Urinary bladder (tissue), 4 donors: Measurements from ENCODE around the gene SETBP1. TPM values are rescaled to one million over a fixed set of nuclear protein-coding genes. Genes with fewer than 3 reads are reported as not detected.

Experiments used
- DNase-seq: peaks from one replicate; pipeline ENCODE4 v3.0.0-alpha.2; 2015; ENCODE audit errors: extremely low spot score
- H3K27ac ChIP-seq: one replicate; pipeline ENCODE4 v1.5.1; 2013; ENCODE audit warnings: low read depth, mild to moderate bottlenecking, moderate library complexity
- H3K36me3 ChIP-seq: one replicate; pipeline ENCODE4 v1.6.1; 2013; ENCODE audit warnings: mild to moderate bottlenecking, moderate library complexity; ENCODE audit not compliant: insufficient read depth
- H3K4me1 ChIP-seq: one replicate; pipeline ENCODE4 v1.6.1; 2013; ENCODE audit warnings: mild to moderate bottlenecking, moderate library complexity; ENCODE audit not compliant: insufficient read depth
- H3K4me3 ChIP-seq: one replicate; pipeline ENCODE4 v1.5.1; 2013; ENCODE audit warnings: low read depth, low read length
- WGBS: extraction: QIAGEN DNeasy Blood & Tissue Kit; methylation state at CpG from one replicate; pipeline ENCODE4 v1.1.7; 2013; 5-methylcytosine and 5-hydroxymethylcytosine counted together
- polyA plus RNA-seq: library from polyadenylated mRNA; stranded (reverse); fragments of 200-250 nt; gene quantifications from one replicate; pipeline ENCODE4 v1.2.3, GENCODE V29; 2013
- total RNA-seq: library from RNA; depleted of rRNA; stranded (reverse); fragments of >200 nt; gene quantifications from one replicate; pipeline ENCODE4 v1.2.3, GENCODE V29; 2014
- donor health status: healthy with polysubstance abuse.
- donor health status: healthy.

The SETBP1 gene
- total and polyA plus RNA-seq, 2 donors: 12.6 to 46.7 TPM

GRCh38 chr18:44777457-44778192 is 96.9 kb downstream of the SETBP1 start:
- Histone ChIP-seq H3K27ac (no peak overlapping the region), H3K36me3 (no peaks in the 10 kb centered on the region), H3K4me1 (no peaks in the 10 kb centered on the region), H3K4me3 (no peak overlapping the region)
- WGBS: 51% methylated on average over 10 of the region's 10 CpGs
- DNase-seq: no peak

GRCh38 chr18:44778788-44779187 is 98.1 kb downstream of the SETBP1 start:
- no peak for DNase-seq
- H3K36me3 ChIP-seq: no peaks in the 10 kb centered on the region
- 37% methylated on average over 6 of the region's 6 CpGs for WGBS
- no peak overlapping the region for H3K27ac ChIP-seq
- no peak overlapping the region for H3K4me3 ChIP-seq
- no peaks in the 10 kb centered on the region for H3K4me1 ChIP-seq

GRCh38 chr18:44779753-44780292 is 99.1 kb downstream of the SETBP1 start:
- no peaks in the 10 kb centered on the region for H3K4me1 ChIP-seq
- DNase-seq: no peak
- WGBS: 69% methylated on average over 11 of the region's 11 CpGs
- no peak overlapping the region for H3K27ac ChIP-seq
- H3K36me3 ChIP-seq: no peaks in the 10 kb centered on the region
- no peak overlapping the region for H3K4me3 ChIP-seq

GRCh38 chr18:44781886-44782285 is 101.2 kb downstream of the SETBP1 start:
- H3K4me1 ChIP-seq: no peaks in the 10 kb centered on the region
- WGBS: 14% methylated on average over 3 of the region's 3 CpGs
- no peaks in the 10 kb centered on the region for H3K36me3 ChIP-seq
- H3K4me3 ChIP-seq: no peak overlapping the region
- no peak overlapping the region for H3K27ac ChIP-seq
- DNase-seq: no peak

GRCh38 chr18:44782617-44783016 is 101.9 kb downstream of the SETBP1 start:
- Histone ChIP-seq H3K36me3 (no peaks in the 10 kb centered on the region), H3K4me1 (no peaks in the 10 kb centered on the region), H3K4me3 (no peak overlapping the region), H3K27ac (no peak overlapping the region)
- DNase-seq: no peak
- WGBS: 93% methylated on average over 5 of the region's 5 CpGs

- H3K27ac ChIP-seq: no peak overlapping the region
- DNase-seq: no peak
- H3K4me1 ChIP-seq: no peaks in the 10 kb centered on the region
- H3K36me3 ChIP-seq: no peaks in the 10 kb centered on the region
- no peak overlapping the region for H3K4me3 ChIP-seq
- 95% methylated on average over 1 of the region's 1 CpG for WGBS
These were observed 102.7 kb downstream of the SETBP1 start for GRCh38 chr18:44783371-44783770.

- Histone ChIP-seq H3K36me3 (no peaks in the 10 kb centered on the region), H3K4me1 (peaks cover 1% of the 10 kb centered on the region), H3K4me3 (no peak overlapping the region), H3K27ac (no peak overlapping the region)
- no peak for DNase-seq
These were observed 105.6 kb downstream of the SETBP1 start for GRCh38 chr18:44786257-44786656.

GRCh38 chr18:44786688-44787087 is 106.0 kb downstream of the SETBP1 start:
- no peak for DNase-seq
- Histone ChIP-seq H3K27ac (no peak overlapping the region), H3K4me1 (peaks cover 1% of the 10 kb centered on the region), H3K36me3 (no peaks in the 10 kb centered on the region), H3K4me3 (no peak overlapping the region)
- 75% methylated on average over 6 of the region's 6 CpGs for WGBS

GRCh38 chr18:44788334-44788733 is 107.6 kb downstream of the SETBP1 start:
- Histone ChIP-seq H3K4me3 (no peak overlapping the region), H3K36me3 (no peaks in the 10 kb centered on the region), H3K27ac (no peak overlapping the region), H3K4me1 (peaks cover 1% of the 10 kb centered on the region)
- 94% methylated on average over 1 of the region's 1 CpG for WGBS
- no peak for DNase-seq

GRCh38 chr18:44789710-44790109 is 109.0 kb downstream of the SETBP1 start:
- WGBS: 17% methylated on average over 4 of the region's 4 CpGs
- DNase-seq: peak; percentile 46
- H3K36me3 ChIP-seq: no peaks in the 10 kb centered on the region
- peaks cover 1% of the 10 kb centered on the region for H3K4me1 ChIP-seq
- no peak overlapping the region for H3K27ac ChIP-seq
- H3K4me3 ChIP-seq: no peak overlapping the region

GRCh38 chr18:44790860-44791259 is 110.2 kb downstream of the SETBP1 start:
- no peak overlapping the region for H3K27ac ChIP-seq
- peaks cover 1% of the 10 kb centered on the region for H3K4me1 ChIP-seq

GRCh38 chr18:44791520-44791919 is 110.8 kb downstream of the SETBP1 start:
- no peak overlapping the region for H3K4me3 ChIP-seq
- H3K27ac ChIP-seq: no peak overlapping the region
- H3K36me3 ChIP-seq: no peaks in the 10 kb centered on the region
- DNase-seq: no peak
- H3K4me1 ChIP-seq: peaks cover 1% of the 10 kb centered on the region
- WGBS: 36% methylated on average over 8 of the region's 8 CpGs

More at GRCh38 chr18:44790860-44791259, 110.2 kb downstream of the SETBP1 start:
- Histone ChIP-seq H3K36me3 (no peaks in the 10 kb centered on the region), H3K4me3 (no peak overlapping the region)
- no peak for DNase-seq
- 80% methylated on average over 4 of the region's 4 CpGs for WGBS

GRCh38 chr18:44792456-44793061 is 111.9 kb downstream of the SETBP1 start:
- Histone ChIP-seq H3K27ac (peak overlapping the region; percentile 80), H3K4me1 (peaks cover 1% of the 10 kb centered on the region), H3K36me3 (no peaks in the 10 kb centered on the region), H3K4me3 (no peak overlapping the region)
- WGBS: 37% methylated on average over 8 of the region's 8 CpGs
- DNase-seq: no peak

- Histone ChIP-seq H3K27ac (no peak overlapping the region), H3K4me1 (peaks cover 1% of the 10 kb centered on the region), H3K4me3 (no peak overlapping the region), H3K36me3 (no peaks in the 10 kb centered on the region)
- DNase-seq: no peak
- WGBS: 46% methylated on average over 2 of the region's 2 CpGs
These were observed 112.5 kb downstream of the SETBP1 start for GRCh38 chr18:44793194-44793593.
